T1000 (cell line): ENCODE data around the gene SHISAL1.
A peak's percentile ranks its signal among the peaks of the same experiment; 100 is the strongest.
"Not testable (repeated sequence)": the region's sequence is repeated elsewhere in the genome, so short reads cannot be mapped to it uniquely, and the experiment has no call there.

Source experiments
- DNase-seq: peaks from one replicate; lab custom pipeline; 2025; ENCODE audit warnings: mixed read lengths; lab: John Stamatoyannopoulos, UW

Gene SHISAL1

DNA sequence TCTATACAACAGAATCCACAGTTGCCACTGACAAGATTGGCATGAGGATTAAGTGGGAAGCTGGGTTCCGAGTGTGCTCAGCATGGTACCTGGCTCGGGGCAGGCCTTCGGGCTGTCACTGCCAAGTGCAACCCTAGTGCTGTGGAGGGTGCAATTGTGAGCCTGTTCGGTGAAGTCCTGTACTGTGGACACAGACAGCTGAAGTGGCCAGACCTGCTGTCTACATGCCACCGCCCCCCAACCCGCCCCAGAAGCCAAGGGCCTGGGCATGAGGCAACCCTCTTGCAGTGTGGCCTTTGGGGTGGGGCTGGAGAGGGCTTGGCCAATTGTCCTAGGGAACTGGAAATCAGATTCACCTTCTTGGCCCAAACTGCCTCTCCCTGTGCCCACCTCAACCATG is 15.6 kb upstream of the SHISAL1 start:
- DNase-seq = no peak

DNA sequence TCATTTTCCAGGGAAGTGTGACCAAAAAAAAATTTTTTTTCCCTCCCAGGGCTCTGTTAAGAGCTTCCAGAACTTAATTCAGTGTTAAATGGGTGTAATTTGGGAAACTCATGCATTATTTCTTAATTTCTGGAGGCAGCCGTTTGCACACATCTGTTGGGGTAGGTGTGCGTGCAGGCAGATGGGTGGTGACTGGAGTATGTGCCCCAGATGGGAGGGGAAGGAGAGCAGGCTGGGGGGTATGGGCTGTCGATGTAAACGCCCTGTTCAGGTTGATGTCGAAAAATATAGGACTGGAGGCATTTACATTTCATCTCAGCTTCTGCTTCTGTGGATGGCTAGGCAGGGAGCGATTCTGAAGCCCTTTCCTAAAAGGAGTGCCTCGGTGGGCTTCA is 13.7 kb upstream of the SHISAL1 start:
- no peak for DNase-seq

DNA sequence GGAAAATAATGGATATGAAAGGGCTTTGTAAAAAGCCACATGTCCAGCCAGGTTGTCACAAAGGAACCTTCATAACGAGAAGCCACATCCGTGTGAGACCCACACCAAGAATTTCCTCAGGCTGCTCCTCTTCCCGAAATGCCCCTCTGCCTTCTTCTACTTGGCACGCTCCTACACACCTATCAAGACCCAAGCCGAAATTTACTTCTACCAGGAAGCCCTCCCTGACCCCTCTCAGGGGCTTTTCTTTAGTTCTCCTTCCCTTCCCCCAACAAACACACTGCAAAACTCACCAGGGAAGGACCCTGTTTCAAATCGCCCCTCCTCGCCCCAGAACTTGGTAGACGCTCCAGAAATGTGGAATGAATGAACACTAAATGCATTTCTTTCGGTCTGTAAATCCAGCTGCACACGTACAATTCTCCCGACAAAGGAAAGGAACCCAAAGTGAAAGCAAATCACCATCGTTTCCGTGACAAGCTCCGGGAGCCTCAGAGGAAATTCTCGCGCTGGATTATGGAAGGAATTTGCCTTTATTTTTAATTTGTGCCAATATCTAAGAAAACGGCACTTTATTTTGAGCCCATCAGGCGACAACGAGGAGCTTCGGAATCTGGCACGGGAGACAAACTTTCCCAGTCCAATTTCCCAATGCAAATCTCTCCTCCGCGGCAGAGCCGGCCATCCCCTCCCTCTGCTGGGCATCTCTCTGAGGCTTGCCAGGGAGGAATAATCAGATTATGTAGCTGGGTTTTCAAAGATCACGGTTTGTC is 13.2 kb upstream of the SHISAL1 start:
- no peak for DNase-seq

DNA sequence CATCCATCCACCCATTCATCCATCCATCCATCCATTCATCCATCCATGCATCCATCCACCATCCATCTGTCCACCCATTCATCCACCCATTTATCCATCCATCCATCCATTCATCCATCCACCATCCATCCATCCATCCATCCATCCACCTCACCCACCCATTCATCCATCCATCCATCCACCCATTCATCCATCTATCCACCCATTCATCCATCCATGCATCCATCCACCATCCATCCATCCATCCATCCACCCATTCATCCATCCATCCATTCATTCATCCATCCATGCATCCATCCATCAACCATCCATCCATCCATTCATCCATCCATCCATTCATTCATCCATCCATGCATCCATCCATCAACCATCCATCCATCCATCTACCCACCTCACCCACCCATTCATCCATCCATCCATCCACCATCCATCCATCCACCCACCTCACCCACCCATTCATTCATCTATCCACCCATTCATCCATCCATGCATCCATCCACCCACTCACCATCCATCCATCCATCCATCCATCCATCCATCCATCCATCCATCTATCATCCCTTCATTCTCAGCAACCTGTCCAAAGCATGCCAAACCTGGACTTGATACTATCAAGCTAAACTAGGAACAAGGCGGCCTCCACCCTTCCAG is 10.5 kb upstream of the SHISAL1 start:
- DNase-seq = not testable (repeated sequence)

DNA sequence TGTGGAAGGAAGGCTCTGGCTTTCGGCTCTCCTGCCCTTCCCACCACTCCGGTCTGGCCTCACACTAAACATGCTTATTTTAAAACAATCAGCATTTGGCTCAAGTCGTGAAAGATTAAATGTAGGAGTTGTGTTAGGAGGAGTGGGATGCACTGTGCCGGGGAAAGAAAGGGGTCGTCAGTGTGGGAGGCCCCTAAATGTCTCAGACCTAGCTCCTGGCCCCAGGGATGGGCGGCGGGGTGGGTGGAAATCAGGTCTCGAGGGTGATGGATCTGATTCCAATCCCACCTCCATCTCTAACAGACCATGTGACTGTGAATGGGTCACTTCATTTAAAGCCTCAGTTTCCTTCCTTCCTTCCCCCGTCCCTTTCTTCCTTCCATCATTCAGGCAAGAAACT is 6.9 kb upstream of the SHISAL1 start:
- DNase-seq = no peak

DNA sequence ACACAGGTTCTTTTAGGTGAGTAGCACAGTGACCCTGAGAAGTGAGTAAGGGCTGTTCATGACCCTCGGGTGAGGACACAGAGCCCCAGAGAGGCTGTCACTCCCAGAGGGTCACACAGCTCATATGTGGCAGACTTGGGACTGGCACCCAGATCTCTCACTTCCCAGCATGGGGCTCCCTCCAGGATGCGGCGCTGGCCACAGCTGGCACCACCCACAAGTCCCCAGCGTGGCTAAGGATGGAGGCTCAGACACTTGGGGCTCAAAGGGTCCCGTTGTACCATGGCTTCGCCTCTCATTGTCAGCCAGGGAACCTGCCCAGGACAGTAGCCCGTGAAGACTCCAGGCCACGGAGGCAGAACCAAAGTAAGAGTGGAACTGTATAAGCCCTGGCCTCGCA is 6.0 kb upstream of the SHISAL1 start:
- DNase-seq = no peak

DNA sequence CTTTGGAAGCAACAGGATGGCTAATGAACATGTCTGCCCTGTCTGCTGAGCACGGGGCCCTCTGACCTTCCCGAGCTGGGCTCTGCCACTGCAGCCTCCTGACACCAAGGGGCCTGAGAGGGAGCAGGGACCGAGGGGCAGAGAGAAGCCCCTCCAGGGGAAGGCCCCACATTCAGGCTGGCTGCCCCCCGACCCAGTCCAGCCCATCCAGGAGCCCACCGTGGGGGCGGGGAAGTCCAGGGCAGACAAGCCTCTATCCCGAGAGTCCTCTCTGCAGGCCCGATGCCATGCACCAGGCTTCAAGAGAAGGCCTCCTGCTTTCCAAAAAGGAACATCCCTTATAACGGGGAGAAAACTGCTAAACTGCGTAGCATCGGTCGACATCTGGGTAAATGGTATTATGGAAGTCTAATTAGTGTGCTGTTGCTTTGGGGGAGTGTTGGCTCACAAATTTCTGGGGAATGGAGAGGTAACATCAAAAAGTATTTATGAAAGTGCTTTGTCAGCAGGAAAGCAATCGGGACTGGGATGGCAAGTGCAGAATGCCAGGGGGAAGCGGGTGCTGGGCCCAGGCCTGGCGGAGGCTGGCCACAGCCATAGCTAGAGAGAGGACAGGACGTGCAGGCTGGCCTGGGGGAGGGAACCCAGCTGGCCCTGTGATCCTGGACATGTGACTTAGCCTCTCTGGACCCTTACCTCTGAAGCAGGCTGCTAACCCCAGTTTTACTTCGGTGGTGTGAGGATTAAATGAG is 5.3 kb upstream of the SHISAL1 start:
- DNase-seq = no peak

DNA sequence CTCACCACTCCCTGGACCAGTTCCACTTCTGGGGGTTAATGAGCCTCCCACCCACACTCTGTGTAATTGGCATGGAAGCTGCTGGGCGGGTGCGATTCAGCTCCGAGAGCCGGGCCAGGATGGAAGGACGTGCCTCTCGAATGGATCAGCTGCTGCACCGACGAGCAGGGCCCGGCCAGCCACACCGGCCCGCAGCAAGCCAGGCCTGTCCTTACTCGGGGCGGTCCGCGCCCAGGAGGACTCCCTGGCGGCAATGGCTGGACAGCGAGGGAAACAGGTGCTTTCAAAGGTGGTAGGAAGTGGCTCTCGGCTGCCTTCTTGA is 4.3 kb upstream of the SHISAL1 start:
- DNase-seq = no peak

DNA sequence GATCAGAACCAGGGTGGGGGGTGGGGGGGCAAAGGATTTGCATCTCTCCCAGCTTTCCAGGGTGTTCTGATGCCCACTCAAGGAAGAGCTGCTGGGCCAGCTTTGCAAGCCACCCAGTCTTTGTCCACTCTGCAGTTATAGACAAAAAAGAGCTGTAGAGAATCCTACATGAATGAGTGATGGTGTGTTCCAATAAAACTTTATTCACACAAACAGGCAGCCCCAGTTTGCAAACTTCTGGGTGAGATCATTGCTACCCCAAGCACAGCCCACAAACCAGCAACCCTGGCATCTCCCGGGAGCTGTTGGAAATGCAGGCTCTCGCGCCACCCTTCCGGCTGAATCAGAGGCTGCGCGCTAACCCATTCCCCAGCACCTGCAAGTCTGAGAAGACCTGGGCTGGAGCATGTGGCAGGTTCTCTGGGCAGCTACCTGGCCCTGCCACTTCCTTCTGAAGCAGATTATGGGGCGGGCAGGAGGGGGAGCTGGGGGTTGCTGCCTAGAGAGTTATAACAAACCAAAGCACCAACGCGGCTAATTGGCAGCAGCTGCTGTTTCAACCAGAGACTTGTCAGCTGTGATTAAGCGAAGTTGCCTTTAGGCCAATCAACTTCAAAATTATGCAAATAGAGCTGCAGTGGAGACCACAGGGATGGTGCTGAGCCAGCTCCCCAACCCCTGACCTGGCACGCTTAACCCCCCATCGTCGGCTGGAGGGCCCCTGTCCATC is 3.8 kb upstream of the SHISAL1 start:
- DNase-seq = no peak

DNA sequence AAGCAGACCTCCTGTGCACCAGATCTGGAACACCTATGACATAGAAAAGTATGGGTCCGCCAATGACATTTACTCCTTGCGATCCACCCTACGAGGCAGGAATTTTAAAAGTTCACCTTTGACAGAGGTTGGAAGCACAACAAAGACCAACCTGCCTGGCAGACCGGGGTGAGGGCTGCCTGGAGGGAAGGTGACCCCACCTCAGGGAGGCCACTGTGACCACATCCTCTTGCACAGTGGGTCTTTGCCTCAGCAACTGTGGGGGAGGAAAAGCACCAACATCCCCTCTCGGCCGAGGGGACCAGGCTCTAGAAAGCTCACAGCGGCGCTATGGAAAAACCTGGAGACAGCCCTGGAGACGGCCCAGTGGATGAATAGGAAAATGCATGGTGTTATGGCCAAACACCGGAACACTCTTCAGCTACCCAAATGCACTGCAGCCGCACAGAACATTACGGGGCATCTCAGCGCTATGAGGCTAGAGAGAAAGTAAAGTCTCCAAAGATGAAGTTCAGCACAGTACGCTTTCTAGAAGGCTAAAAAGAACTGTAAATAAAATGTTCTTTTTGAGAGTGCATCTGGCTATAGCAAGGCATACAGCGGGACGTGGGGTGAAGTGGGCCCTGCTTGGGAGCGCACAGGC is 1.8 kb upstream of the SHISAL1 start:
- no peak for DNase-seq

DNA sequence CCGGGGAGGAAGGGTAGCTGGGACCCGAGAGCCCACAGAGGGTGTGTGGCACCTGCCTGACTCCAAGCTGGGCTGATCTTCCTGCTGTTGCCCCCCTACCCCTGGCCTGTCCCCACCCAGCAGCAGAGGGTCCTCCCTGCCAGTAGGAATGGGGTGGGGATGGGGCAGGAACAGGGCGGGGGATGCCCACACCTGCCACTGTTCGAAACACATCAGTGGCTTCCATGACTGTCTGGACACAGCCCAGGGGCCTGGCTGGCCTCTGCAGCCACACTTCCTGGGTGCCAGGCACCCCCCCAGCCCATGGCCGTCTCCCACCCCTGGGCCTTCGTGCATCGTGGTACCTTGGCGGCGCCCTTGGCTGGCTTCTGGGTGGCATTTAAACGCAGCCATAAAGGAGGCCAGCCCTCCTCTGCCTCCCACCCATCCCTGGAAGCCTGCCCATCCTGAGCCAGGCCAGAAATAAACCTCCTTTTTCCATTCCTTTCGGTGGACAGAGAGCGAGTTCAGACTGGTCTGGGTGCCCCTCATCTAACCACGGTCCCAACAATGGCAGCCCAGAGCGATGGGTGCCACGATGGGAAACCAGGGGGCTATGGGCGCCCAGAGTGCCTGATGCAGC is 745 bp upstream of the SHISAL1 start:
- DNase-seq = no peak

DNA sequence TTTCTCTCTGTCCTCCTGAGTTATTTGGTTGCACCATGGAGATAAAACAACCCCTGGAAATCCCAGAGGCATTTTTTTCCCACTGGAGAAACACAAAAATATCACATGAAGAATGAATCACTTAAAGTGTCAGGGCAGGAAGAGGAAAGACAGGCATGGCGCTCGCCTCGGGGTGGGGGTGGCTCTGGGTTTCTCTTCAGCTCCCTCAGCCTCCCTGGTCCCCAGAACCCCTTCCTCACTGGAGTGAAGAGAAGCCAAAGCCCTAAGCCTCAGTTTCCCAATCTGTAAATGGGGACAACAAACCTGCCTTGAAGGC is 938 bp downstream of the SHISAL1 start:
- DNase-seq = no peak

DNA sequence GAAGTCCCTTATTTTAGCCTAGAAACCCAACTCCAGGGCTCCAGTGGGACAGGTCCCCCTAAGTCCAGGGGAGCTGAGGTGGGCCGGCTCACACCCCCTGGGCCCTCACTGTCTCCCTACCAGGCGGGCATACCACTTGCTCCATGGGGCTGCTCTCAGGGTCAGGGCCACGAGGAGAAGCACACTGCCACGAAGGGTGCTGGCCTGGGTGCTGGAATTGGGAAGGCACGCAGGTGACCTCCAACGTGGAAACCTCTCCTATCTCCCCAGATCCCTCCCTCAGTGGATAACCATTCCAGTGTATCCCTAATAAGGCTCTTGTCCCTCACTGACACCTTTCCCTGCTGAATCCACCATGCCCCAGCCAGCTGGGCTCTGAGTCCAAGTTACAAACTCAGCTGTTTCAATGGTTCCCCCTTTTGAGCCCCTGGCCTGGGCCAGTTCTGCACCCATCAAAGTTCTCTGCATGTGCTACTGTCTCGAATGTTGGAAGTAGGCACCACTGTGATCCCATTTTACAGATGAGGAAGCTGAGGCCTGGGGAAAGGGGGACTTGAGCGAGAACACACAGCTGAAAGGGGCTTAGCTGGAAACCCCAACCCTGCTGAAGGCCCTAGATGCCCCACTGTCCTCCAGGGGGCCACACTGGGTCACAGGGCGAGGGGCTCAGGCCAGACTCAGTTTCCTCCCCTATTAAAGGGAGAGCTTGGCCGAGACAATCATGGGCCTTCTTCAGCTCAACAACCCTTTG is 1.5 kb downstream of the SHISAL1 start:
- no peak for DNase-seq

DNA sequence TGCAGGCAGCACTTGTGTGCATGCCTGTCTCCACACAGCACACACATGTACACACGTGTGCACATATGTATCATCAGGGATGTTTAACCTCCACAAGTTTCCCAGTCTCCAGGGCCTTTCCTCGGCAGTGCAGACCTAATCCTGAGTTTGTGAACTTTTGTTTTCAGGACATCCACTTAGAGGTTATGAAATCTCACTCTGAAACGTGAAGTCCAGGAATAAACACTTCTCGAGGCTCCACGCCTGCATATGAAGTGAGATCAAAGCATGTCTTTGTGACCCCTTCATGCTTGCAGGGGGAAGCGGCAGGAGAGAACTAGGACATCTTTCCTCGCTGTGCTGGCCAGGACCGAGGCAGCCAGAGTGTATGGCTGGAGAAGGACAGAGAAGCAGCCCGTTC is 3.1 kb downstream of the SHISAL1 start:
- no peak for DNase-seq

DNA sequence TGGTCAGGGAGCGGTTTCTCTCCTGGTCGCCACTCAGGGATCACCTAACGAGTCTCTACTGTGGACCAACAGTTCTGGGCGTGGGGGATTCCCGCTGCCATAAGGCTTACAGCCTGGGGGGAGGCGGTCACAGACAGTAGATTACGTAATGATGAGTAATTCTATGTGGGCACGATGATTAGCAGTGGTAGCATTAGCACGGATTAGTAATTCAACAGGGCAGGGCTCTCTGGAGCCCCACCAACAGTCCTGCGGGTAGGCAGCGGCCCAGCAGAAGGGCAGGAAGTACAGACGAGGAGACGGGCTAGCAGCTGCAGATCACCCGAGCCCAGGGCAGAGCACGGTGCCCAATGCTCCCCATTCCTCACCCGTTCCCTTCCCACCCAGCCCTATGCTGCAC is 3.6 kb downstream of the SHISAL1 start:
- DNase-seq = peak; percentile 86

DNA sequence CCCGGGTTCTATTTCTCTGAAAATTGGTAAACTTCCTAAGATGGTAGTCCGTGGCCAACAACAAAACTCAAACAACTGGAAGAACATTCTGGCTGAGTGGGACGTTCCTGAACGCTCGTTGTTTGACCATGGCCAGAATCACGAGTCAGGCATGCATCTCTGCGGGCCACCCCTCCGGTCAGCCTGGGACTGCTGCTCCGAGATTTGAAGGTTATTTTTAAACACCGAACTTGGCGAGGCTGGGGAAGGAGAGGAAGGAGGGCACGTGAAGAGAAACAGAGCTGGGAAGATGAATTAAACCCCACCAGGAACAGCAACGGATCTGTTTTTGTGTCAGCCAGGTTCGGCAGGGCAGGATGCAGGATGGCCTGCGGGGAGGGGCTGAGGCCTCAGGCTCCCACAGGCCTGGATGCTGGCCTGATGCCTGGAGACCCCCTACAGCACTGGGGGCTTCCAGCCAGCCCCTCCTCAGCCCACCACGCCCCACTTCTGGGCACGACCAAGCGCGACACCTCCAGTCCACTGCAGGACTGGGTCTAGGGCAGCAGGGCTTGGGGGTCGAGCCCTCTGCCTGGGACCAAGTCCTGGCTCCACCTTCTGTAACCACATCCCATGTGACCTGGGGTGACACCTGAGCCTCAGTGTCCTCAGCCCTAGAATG is 5.1 kb downstream of the SHISAL1 start:
- no peak for DNase-seq

DNA sequence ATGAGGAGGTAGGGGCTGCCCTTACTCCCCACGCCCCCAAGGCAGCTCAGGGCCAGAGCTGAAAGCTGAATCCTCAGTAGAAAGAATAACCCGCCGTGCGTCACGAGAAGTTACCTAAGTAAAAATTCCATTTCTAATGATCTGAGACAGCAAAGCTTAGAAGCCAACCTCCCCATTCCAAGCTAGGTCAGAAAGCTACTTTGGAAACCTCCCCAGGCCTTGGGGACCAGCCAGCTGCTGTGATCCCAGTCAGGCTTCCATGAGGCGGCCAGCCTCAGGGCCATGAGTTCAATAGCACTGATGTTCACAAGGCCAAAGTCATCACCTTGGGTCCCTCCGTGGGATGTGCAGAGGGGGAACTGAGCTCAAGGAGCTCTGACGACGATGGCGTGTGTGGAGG is 6.9 kb downstream of the SHISAL1 start:
- no peak for DNase-seq

DNA sequence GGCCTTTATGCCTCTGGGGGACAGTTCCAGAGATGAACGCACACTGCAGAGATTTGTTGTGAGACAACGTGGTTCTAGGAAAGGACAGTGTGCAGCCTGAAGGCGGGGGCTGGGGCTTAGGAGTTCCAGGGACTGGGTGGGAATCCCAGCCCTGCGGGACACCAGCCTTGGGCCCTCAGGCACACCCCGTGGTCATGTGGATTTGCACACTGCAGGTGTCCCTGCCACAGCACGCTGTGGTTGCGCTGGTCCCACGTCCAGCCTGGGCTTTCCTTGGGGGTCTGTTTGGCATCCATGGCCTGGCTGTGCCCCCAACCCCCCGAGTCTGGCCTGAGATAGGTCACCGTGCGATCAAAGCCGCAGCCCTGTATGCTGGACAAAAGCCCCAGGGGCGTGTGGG is 7.3 kb downstream of the SHISAL1 start:
- DNase-seq = no peak

DNA sequence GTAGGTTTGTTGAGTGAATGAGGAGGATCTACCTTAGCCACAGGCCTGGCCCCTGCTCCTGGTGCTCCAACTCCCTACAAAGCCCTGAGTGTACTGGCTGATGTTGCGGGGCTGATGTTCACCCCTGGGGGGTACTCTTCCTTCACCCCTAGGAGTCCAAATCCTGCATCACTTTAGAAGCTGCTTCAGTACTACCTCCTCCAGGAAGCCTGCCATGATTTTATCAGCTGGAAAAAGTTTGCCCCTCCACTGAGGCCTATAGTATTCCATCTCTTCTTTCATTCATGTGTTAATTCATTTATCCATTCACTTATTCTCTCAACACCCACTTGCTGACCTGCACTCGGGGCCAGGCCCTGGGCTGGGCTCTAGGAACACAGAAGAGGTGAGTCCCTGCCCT is 7.8 kb downstream of the SHISAL1 start:
- DNase-seq = no peak

DNA sequence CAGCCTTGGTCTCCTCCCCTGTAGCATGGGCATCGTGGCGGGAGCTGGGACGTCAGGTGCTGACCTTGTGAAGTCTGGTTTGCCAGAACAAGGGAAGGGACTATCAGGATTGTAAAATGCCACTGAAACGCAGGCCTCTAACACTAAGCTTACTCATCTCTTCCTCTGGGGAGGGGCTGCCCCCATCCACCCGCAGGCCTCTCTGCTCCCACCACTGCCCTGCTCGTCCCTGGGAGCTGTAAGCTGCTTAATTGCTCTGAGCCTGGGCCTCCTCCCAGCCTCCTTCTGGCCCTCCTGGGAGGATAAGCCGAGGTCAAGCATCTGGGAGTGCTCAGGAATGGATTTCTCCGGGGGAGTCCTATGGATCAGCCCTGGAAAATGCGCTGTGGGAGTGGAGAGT is 8.4 kb downstream of the SHISAL1 start:
- peak; percentile 46 for DNase-seq

DNA sequence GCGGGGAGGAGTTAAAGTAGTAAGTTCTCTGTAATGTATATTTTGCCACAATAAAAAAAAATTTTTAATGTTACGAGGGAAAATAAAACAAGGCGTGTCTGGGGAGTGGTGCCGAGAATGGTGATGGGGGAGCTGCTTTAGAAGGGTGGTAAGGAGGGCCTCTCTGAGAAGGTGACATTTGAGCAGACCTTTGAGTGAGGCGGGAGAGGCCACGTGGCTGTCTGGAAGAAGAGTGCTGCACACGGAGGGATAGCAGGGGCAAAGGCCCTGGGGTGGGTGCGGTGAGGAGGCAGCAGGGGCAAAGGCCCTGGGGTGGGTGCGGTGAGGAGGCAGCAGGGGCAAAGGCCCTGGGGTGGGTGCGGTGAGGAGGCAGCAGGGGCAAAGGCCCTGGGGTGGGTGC is 10.4 kb downstream of the SHISAL1 start:
- not testable (repeated sequence) for DNase-seq
